ENCODE results near the gene RAB15.
A peak's percentile ranks its signal among the peaks of the same experiment; 100 is the strongest.
"Not testable (repeated sequence)": the region's sequence is repeated elsewhere in the genome, so short reads cannot be mapped to it uniquely, and the experiment has no call there.

RAB15 gene

GRCh38 chr14:64937171-64937820, 34.8 kb downstream of the RAB15 start:
- DNase-seq = no peak

DNA sequence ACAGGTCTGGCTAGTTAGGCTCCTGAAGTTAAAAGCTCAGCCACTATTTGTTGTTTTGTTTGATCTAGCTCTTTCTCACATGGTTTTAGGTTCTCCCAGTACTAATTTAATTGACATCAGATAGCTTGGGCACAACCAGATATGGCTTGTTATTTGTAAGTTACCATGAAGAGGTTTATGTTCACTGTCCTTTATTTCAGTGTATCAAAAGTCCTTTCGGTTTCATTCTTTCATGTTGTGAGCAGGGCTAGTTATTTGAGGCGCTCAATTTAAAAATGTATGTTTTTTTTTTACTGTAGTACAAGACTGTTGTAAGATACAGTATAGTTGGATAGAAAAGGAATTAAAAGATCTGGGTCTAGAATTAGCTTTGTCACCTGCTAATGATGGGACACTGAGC, 36.6 kb downstream of the RAB15 start:
- DNase-seq = no peak

DNA sequence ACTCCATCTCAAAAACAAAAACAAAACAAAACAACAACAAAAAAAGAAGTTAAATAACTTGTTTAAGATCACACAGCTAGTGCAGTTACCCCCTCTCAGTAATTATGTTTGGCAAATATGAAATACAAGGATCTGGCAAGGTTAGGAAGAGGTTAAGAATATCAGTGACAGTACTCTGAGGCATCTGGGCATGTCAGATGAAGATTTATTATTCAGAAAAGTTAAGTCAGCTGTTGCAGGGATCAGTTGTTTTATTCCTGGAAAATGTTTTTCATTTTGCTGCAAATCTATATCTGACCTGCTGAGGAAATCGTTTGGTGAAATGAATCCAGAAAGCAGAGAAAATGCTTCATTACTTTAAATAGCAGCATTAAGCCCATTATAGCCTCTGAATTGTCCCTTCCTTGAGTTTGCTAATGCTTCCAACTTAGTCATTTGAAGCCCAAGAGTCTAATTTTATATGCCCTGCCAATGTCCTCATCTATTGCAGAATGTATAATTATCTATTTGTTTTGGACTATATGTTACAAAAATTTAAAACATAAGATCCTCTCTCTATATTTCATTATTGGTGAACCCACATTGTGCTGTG, 37.7 kb downstream of the RAB15 start:
- no peak for DNase-seq

DNA sequence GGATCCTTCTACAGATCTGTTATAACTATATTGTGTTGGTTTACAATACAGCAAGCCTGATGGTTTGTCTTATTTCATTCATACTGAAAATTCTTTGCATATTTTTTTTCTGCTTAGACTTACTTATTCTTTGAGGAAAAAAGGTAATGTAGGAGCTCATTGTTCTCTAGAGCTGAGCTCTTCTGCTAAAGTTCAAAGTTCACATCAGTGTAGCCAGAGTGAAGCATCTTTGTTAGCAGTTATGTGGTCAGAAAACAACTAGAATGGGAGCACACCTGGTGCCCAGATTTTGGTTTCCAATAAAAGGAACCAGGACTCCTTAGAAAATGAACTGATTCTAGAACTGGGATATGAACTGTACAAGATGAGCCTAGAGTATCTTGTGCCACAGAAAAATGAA, 39.9 kb downstream of the RAB15 start:
- DNase-seq = no peak

GRCh38 chr14:64931123-64931522, 41.0 kb downstream of the RAB15 start:
- DNase-seq = no peak

DNA sequence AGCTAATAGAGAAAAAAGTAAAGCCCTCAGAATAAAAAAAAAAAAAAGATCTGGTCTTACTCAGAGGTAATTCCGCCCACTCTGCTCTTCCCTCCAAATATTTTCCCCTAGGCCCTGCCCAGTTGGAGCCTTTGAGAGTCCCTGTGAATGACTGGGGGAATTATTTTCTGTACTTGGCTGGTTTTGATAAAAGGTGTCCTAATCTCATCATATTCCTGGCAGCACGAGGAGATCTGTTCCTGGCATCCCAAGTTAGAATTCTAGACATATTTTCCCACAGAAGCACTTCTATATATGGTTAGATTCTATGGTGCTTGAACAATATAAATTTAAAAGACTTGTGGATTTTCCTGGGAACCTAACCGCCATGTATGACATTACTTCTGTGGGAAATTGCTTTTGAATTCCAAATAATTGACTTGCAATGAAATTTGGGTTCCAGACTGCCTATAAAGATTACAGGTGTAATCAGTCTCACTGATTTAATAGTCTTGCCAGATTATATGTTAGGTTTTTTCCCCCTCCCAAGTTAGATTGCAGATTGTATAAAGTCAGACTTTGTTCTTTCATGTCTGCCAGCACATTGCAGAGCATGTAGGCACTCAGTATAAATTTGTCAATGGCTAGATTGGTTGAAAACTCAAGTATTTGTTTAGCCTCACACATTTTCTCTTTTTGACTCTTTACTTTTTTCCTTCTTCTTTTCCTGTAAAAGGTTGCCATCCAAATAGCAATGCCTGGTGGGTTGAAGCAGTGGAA, 41.9 kb downstream of the RAB15 start:
- no peak for DNase-seq

DNA sequence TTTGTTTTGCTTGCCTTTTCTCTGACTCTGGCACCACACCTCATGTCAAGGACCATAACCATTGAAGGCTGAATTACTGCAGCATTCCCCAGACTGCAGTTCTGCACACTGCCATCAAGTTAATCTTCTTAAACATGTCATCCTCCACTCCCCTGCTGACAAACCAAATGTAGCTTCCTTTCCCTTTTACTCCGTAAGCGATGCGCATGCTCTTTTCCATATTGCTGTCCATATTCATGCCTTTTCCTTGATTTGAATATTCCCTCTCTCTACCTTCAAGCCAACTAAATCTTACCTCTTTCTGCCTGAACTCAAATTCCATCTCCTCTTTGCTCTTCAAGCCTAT, 43.1 kb downstream of the RAB15 start:
- DNase-seq = no peak

GRCh38 chr14:64928239-64929013, 43.7 kb downstream of the RAB15 start:
- no peak for DNase-seq

DNA sequence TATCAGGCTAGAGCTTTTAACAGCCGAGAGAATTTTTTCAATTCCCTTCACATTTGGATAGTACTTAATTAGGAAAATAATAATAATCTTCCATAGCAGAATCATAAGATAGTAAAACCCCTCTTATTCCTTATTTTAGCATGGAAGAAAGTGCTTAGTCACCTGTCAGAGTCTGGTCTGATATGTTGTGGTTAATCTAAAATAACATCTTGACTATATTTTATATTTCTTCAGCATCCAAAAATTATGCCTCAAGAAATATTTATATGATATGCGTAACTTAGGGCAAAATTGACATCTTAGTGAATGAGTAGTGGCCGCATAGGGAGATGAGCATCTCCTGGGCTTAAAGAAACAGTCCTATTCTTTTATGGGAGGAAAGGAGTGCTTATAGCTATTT, 45.1 kb downstream of the RAB15 start:
- DNase-seq = no peak

- no peak for DNase-seq
Measured at GRCh38 chr14:64926398-64926995, 45.6 kb downstream of the RAB15 start.

DNA sequence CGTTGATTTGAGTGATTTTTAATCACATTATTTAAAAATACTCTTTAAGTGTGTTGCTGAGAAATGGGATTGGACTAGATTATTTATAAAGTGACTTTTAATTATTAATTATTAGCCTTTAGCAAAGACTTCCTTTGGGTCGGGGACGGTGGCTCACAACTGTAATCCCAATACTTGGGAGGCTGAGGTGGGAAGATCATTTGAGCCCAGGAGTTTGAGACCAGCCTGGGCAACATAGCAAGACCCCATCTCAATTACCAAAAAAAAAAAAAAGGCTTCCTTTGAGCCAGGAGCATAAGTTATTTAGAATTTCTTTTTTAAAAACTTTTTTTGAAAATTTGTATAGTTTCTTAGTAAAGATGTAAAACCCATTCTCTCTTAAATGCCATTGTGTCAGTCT, 49.1 kb downstream of the RAB15 start:
- DNase-seq = no peak

GRCh38 chr14:64920465-64920864, 51.7 kb downstream of the RAB15 start:
- DNase-seq = no peak

DNA sequence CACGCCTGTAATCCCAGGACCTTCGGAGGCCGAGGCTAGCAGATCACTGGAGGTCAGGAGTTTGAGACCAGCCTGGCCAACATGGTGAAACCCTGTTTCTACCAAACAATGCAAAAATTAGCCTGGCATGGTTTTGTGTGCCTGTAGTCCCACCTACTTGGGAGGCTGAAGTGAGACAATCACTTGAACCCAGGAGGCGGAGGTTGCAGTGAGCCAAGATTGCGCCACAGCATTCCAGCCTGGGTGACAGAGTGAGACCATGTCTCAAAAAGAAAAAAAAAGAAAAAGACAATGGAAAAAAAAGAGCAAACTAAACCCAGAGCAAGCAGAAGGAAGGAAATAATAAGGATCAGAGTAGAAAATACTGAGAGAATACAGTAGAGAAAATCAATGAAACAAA, 52.5 kb downstream of the RAB15 start:
- no peak for DNase-seq

DNA sequence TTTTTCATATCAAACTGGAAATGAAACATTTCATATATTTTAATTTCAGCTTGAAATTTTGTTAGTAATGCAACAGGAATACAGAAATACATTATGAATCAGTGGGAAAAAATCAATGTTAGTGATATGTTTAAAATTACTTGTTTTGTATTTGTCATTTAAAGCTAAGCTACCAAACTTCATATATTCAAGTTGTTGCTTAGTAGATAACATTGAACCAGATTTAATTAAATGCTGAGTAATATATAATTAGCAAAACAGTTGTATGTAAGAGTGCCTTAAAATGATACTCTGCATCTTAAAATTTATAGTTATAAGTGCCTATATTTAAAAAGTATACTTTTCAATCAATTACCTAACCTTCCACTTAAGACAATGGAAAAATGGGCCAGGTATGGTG, 52.9 kb downstream of the RAB15 start:
- no peak for DNase-seq

DNA sequence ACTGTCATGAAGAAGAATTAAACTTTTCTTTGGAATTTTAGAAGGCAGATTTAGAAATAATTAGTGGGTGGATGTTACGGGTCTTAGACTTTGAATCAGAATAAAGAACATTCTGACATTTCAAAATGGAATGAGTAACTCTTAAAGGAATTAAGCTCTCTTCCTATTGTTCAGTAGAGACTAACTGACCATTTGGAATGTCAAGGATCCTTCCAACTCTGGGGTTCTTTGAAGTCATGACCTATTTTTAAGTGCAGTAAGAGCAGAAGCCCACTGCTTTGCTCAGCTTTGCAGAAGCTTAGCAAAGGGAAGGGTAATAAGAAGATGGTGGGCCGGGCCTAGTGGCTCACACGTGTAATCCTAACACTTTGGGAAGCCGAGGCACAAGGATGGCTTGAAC, 53.9 kb downstream of the RAB15 start:
- DNase-seq = no peak

GRCh38 chr14:64915797-64916196, 56.3 kb downstream of the RAB15 start:
- DNase-seq = no peak

GRCh38 chr14:64915029-64915424, 57.1 kb downstream of the RAB15 start:
- DNase-seq = no peak

DNA sequence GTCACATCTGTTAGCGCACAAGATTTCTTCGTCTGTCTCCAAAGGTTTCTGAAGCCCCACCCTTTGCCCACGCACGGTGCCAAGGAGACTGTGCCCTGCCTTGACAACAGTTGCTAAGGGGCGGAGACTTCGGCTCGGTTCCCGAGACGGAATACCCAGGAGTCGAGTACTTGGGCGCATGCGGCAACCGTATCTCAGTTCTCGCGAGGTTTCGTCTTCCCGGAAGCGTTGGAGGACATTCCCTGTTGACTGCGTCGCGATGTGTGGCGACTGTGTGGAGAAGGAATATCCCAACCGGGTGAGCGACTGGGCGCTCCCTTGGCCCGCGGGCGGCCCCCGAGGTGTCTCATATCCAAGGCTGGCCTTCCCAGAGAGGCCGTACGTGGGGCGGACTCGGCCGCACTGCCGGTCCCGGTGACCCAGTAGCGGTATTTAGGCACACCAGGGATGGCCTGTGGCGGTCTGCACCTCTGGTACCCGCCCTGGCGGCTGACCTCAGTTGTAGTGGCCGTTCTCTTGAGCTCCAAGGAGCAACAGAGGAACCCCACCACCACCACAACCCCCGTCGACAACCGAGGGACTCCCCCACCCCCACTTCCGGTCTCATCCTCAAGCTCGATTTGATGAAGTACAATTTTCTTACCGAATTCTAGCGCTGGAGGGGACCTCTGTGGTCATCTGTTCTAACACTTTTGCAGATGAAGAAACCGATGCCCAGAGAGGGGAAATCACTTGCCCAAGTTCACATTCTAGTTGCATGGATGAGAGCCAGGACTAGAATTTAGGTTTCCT, 57.7 kb downstream of the RAB15 start, which contains the start of gene CHURC1:
Gene CHURC1, plus strand, starts transcription at position 219 of the 792 bp plus-strand sequence. Its CDS starts 41 bp downstream, at position 260.
- DNase-seq = peak; percentile 92

DNA sequence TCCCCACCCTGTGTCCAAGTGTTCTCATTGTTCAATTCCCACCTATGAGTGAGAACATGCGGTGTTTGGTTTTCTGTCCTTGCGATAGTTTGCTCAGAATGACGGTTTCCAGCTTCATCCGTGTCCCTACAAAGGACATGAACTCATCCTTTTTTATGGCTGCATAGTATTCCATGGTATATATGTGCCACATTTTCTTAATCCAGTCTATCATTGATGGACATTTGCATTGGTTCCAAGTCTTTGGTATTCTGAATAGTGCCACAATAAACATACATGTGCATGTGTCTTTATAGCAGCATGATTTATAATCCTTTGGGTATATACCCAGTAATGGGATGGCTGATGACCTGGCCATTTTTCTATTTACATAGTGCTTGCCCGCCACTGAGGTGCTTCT, 58.7 kb downstream of the RAB15 start:
- DNase-seq = not testable (repeated sequence)

DNA sequence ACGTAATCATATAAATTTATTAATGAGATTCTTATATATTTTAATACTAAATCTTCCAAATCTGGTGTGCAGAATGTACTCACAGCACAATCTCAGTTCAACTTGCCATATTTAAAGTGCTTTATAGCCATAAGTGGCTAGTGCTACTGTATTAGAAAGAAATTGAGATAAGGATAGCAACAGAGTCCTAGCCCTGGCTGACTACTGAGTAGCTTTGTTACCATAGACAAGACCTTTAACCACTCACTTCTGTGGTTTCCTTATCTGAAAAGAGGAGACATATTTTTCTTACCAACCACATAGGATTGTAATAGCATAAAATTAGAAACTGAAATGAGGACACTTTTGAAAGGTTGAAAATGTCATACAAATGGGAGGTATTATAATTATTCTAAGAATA, 59.9 kb downstream of the RAB15 start:
- no peak for DNase-seq

GRCh38 chr14:64910847-64911495, 61.2 kb downstream of the RAB15 start:
- peak; percentile 29 for DNase-seq

- DNase-seq = no peak
Measured at GRCh38 chr14:64906022-64906421, 66.1 kb downstream of the RAB15 start.
